HepG2 (cell line): ENCODE data around the gene DENND5B. TPM values are rescaled to one million over a fixed set of nuclear protein-coding genes. Genes with fewer than 3 reads are reported as not detected.
A peak's percentile ranks its signal among the peaks of the same experiment; 100 is the strongest.

Experiments used
- AHR ChIP-seq: IDR thresholded peaks from 2 replicates; pipeline ENCODE4 v1.6.1; 2018; ENCODE audit warnings: missing genetic modification reagents, missing compliant biosample characterization
- ATF5 ChIP-seq: sonication (generic); formaldehyde crosslinking; IDR thresholded peaks from 2 replicates; pipeline ENCODE4 v1.4.0; 2020; ENCODE audit warnings: mild to moderate bottlenecking, low read depth, missing genetic modification reagents
- FOXA3 ChIP-seq: IDR thresholded peaks from 2 replicates; pipeline ENCODE4 v1.6.1; 2016; ENCODE audit warnings: missing genetic modification reagents, missing compliant biosample characterization
- FOXP1 ChIP-seq, 2 experiments: fragments of 450-650 bp in 1 of 2; IDR thresholded peaks; 2 replicates each; pipeline ENCODE4 v1.6.1; 2017 to 2018; ENCODE audit warnings: antibody characterized with exemption in 1 of 2
- HNF4G ChIP-seq, 2 experiments: sonication (generic) in 1 of 2; formaldehyde crosslinking in 1 of 2; IDR thresholded peaks; 2 replicates each; pipeline versions ENCODE4 v1.4.0 to v1.6.1; 2011 to 2020; ENCODE audit warnings: borderline replicate concordance in 2 of 2, low read depth in 2 of 2, mild to moderate bottlenecking in 2 of 2, low read length in 1 of 2, missing genetic modification reagents in 1 of 2, moderate library complexity in 1 of 2
- MAZ ChIP-seq, 2 experiments: sonication (generic) in 1 of 2; formaldehyde crosslinking in 1 of 2; IDR thresholded peaks; 2 replicates each; pipeline versions ENCODE4 v1.5.0 to v1.6.1; 2012 to 2020; ENCODE audit warnings: low read depth in 2 of 2, mild to moderate bottlenecking in 2 of 2, borderline replicate concordance in 1 of 2, improper control_type of control experiment in 1 of 2, low read length in 1 of 2, missing genetic modification reagents in 1 of 2, moderate library complexity in 1 of 2
- MXI1 ChIP-seq: IDR thresholded peaks from 3 replicates; pipeline ENCODE4 v1.6.1; 2012; ENCODE audit warnings: low read depth, low read length, inconsistent platforms, borderline replicate concordance
- NCOR1 ChIP-seq: fragments of 200-600 bp; sonication (generic); IDR thresholded peaks from 2 replicates; pipeline ENCODE4 v1.7.0; 2017; ENCODE audit warnings: antibody characterized with exemption, low read length, borderline replicate concordance
- RARA ChIP-seq: IDR thresholded peaks from 2 replicates; pipeline ENCODE4 v1.6.1; 2016; ENCODE audit warnings: missing genetic modification reagents, missing compliant biosample characterization
- RFXAP ChIP-seq: sonication (generic); formaldehyde crosslinking; IDR thresholded peaks from 2 replicates; pipeline ENCODE4 v1.4.0; 2020; ENCODE audit warnings: missing genetic modification reagents, borderline replicate concordance
- RXRB ChIP-seq: IDR thresholded peaks from 2 replicates; pipeline ENCODE4 v1.6.1; 2016; ENCODE audit warnings: borderline replicate concordance, missing genetic modification reagents, missing compliant biosample characterization
- SIN3A ChIP-seq: IDR thresholded peaks from 2 replicates; pipeline ENCODE4 v1.6.1; 2011; ENCODE audit warnings: low read depth, mild to moderate bottlenecking, control low read depth, low read length, borderline replicate concordance
- SIX1 ChIP-seq: sonication (generic); formaldehyde crosslinking; IDR thresholded peaks from 2 replicates; pipeline ENCODE4 v1.4.0; 2020; ENCODE audit warnings: missing genetic modification reagents, borderline replicate concordance
- SOX6 ChIP-seq, 2 experiments: fragments of 450-650 bp in 1 of 2; sonication (generic) in 1 of 2; formaldehyde crosslinking in 1 of 2; IDR thresholded peaks; 2 replicates each; pipeline versions ENCODE4 v1.4.0 to v1.6.1; 2017 to 2020; ENCODE audit warnings: antibody characterized with exemption in 1 of 2, mild to moderate bottlenecking in 1 of 2, missing genetic modification reagents in 1 of 2
- TBL1XR1 ChIP-seq: fragments of 150-350 bp; IDR thresholded peaks from 2 replicates; pipeline ENCODE4 v1.6.1; 2014; ENCODE audit warnings: borderline replicate concordance, low read length; ENCODE audit not compliant: partially characterized antibody
- TBP ChIP-seq: sonication (generic); formaldehyde crosslinking; IDR thresholded peaks from 2 replicates; pipeline ENCODE4 v1.5.0; 2020; ENCODE audit warnings: missing genetic modification reagents
- ZFP41 ChIP-seq: sonication (generic); formaldehyde crosslinking; IDR thresholded peaks from 2 replicates; pipeline ENCODE4 v1.4.0; 2020; ENCODE audit warnings: mild to moderate bottlenecking, missing genetic modification reagents, borderline replicate concordance
- ZMYM4 ChIP-seq: sonication (generic); formaldehyde crosslinking; IDR thresholded peaks from 2 replicates; pipeline ENCODE4 v1.8.1; 2023; ENCODE audit warnings: mild to moderate bottlenecking, missing genetic modification reagents
- ZNF121 ChIP-seq: sonication (generic); formaldehyde crosslinking; IDR thresholded peaks from 2 replicates; pipeline ENCODE4 v1.5.0; 2020; ENCODE audit warnings: mild to moderate bottlenecking, missing genetic modification reagents
- ZNF256 ChIP-seq: sonication (generic); formaldehyde crosslinking; conservative IDR thresholded peaks from 2 replicates; pipeline ENCODE4 v1.4.0; 2020; ENCODE audit warnings: missing genetic modification reagents
- ZNF362 ChIP-seq: sonication (generic); formaldehyde crosslinking; IDR thresholded peaks from 2 replicates; pipeline ENCODE4 v1.4.0; 2020; ENCODE audit warnings: missing genetic modification reagents, mild to moderate bottlenecking, borderline replicate concordance
- ZNF552 ChIP-seq: sonication (generic); formaldehyde crosslinking; IDR thresholded peaks from 2 replicates; pipeline ENCODE4 v1.9.0; 2022; ENCODE audit warnings: missing genetic modification reagents, mild to moderate bottlenecking, borderline replicate concordance
- ZNF644 ChIP-seq: IDR thresholded peaks from 2 replicates; pipeline ENCODE4 v1.6.1; 2016; ENCODE audit warnings: low read depth
- ZNF670 ChIP-seq: sonication (generic); formaldehyde crosslinking; IDR thresholded peaks from 2 replicates; pipeline ENCODE4 v1.8.0; 2022; ENCODE audit warnings: mild to moderate bottlenecking, missing genetic modification reagents, borderline replicate concordance
- ZSCAN29 ChIP-seq: sonication (generic); formaldehyde crosslinking; conservative IDR thresholded peaks from 2 replicates; pipeline ENCODE4 v1.4.0; 2020; ENCODE audit warnings: mild to moderate bottlenecking, missing genetic modification reagents
- polyA plus RNA-seq, 8 experiments: library from polyadenylated mRNA; depleted of rRNA in 3 of 8; stranded (reverse) in 7 of 8; unstranded in 1 of 8; fragments of >200 nt; fragmentation: Illumina TruSeq in 4 of 8; extraction: Trizol in 4 of 8; gene quantifications; 2 replicates each; pipeline versions ENCODE4 v1.2.1 to v1.2.3, GENCODE V29; 2011 to 2016; ENCODE audit warnings: low read depth in 4 of 8, missing spikeins in 1 of 8, mixed read lengths in 1 of 8; ENCODE audit not compliant: insufficient read depth in 1 of 8
- total RNA-seq, 5 experiments: library from RNA; depleted of rRNA; stranded (reverse); fragments of >200 nt; fragmentation: Illumina TruSeq; extraction: Trizol; gene quantifications; 2 replicates each; pipeline ENCODE4 v1.2.3, GENCODE V29; 2016; ENCODE audit warnings: low read depth in 1 of 5
- TF ChIP-seq, protein P1 (sequence below): sonication (generic); formaldehyde crosslinking; IDR thresholded peaks from 2 replicates; pipeline ENCODE4 v1.4.0; 2020; ENCODE audit warnings: mild to moderate bottlenecking, missing genetic modification reagents
- TF ChIP-seq, protein P2 (sequence below): sonication (generic); formaldehyde crosslinking; IDR thresholded peaks from 2 replicates; pipeline ENCODE4 v1.4.0; 2020; ENCODE audit warnings: missing genetic modification reagents

DENND5B gene
- total and polyA plus RNA-seq, 2 of the 13 experiments (the other 11 are each of a cell fraction or from before 2014, with no cell fraction given), result 14.7 to 18.7 TPM

DNA sequence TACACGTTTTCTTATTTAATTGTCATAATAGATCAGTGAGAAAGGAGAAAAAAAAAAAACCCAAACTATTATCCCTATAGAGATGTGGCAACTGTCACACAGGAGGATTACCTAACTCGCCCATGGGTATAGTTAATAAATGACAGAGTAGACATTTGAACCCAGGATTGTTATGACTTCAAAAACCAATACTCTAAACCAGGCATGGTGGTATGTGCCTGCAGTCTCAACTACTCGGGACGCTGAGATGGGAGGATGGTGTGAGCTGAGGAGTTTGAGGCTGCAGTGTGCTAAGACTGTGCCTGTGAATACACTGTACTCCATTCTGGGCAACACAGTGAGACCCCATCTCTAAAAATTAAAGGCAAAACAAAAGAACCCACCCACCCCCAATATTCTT is 114.5 kb downstream of the DENND5B start (continued):
- peak; percentile 85 for TF ChIP-seq ZNF121 (CRISPR knock-in tag)
- peak; percentile 21; the same call in 1 of the 2 replicates for TF ChIP-seq RXRB (CRISPR knock-in tag)
- no peak for TF ChIP-seq AHR
- no peak for TF ChIP-seq TBP (CRISPR knock-in tag)
- no peak for TF ChIP-seq ZNF256 (CRISPR knock-in tag)
- TF ChIP-seq ZNF552 (CRISPR knock-in tag), result no peak
- TF ChIP-seq, protein P1, sequence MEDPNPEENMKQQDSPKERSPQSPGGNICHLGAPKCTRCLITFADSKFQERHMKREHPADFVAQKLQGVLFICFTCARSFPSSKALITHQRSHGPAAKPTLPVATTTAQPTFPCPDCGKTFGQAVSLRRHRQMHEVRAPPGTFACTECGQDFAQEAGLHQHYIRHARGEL (CRISPR knock-in tag), result no peak
- TF ChIP-seq ATF5 (CRISPR knock-in tag), result no peak
- peak; percentile 60; the same call in 1 of the 2 replicates for TF ChIP-seq SIX1 (CRISPR knock-in tag)
- TF ChIP-seq FOXP1 (IDR thresholded peaks at IDR 0.05), result no peak
- TF ChIP-seq FOXP1 (CRISPR knock-in tag; IDR thresholded peaks at IDR 0.05), result peak; percentile 35; the same call in 1 of the 2 replicates
- TF ChIP-seq HNF4G (IDR thresholded peaks at IDR 0.05; ENCODE audit: borderline replicate concordance, low read depth, low read length), result peak; percentile 17; the same call in 1 of the 2 replicates
- no peak for TF ChIP-seq HNF4G (CRISPR knock-in tag; IDR thresholded peaks at IDR 0.05; ENCODE audit: borderline replicate concordance, low read depth)
- no peak for TF ChIP-seq TBL1XR1
- no peak for TF ChIP-seq RFXAP (CRISPR knock-in tag)
- peak; percentile 81; the same call in 1 of the 2 replicates for TF ChIP-seq ZMYM4 (CRISPR knock-in tag)
- no peak for TF ChIP-seq ZFP41 (CRISPR knock-in tag)
- peak; percentile 38 for TF ChIP-seq RARA
- TF ChIP-seq, protein P2, sequence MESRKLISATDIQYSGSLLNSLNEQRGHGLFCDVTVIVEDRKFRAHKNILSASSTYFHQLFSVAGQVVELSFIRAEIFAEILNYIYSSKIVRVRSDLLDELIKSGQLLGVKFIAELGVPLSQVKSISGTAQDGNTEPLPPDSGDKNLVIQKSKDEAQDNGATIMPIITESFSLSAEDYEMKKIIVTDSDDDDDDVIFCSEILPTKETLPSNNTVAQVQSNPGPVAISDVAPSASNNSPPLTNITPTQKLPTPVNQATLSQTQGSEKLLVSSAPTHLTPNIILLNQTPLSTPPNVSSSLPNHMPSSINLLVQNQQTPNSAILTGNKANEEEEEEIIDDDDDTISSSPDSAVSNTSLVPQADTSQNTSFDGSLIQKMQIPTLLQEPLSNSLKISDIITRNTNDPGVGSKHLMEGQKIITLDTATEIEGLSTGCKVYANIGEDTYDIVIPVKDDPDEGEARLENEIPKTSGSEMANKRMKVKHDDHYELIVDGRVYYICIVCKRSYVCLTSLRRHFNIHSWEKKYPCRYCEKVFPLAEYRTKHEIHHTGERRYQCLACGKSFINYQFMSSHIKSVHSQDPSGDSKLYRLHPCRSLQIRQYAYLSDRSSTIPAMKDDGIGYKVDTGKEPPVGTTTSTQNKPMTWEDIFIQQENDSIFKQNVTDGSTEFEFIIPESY (CRISPR knock-in tag), result no peak
- 0 out of 3 replicates have a peak, but pooled peaks have one; percentile 36 for TF ChIP-seq MXI1
- peak; percentile 84; the same call in 1 of the 2 replicates for TF ChIP-seq ZNF362 (CRISPR knock-in tag)
- peak; percentile 55; the same call in 1 of the 2 replicates for TF ChIP-seq NCOR1
- TF ChIP-seq ZNF670, result no peak
- no peak for TF ChIP-seq SIN3A
- peak; percentile 89 for TF ChIP-seq ZNF644 (CRISPR knock-in tag)
- no peak for TF ChIP-seq MAZ (IDR thresholded peaks at IDR 0.05; ENCODE audit: borderline replicate concordance, low read depth, low read length)
- no peak for TF ChIP-seq MAZ (CRISPR knock-in tag; IDR thresholded peaks at IDR 0.05; ENCODE audit: low read depth)
- TF ChIP-seq ZSCAN29 (CRISPR knock-in tag), result no peak
- peak; percentile 58 for TF ChIP-seq FOXA3 (CRISPR knock-in tag)
- TF ChIP-seq SOX6 (IDR thresholded peaks at IDR 0.05), result no peak
- peak; percentile 68; the same call in 1 of the 2 replicates for TF ChIP-seq SOX6 (CRISPR knock-in tag; IDR thresholded peaks at IDR 0.05)
